GM12801 (cell line): ENCODE data around the gene GPR89A.
"Not testable (repeated sequence)": the region's sequence is repeated elsewhere in the genome, so short reads cannot be mapped to it uniquely, and the experiment has no call there.

Source experiments
- TF ChIP-seq, protein P1 (sequence below): IDR thresholded peaks from one replicate; pipeline ENCODE4 v1.5.1; 2011; ENCODE audit warnings: control low read depth; ENCODE audit not compliant: insufficient read length; ENCODE audit errors: extremely low read depth

The GPR89A gene

GRCh38 chr1:145607833-145608733 lies at the start of gene GPR89A:
Gene GPR89A, plus strand, starts transcription at chr1:145607988. Its CDS starts 146 bp downstream, at chr1:145608134.
- TF ChIP-seq, protein P1, sequence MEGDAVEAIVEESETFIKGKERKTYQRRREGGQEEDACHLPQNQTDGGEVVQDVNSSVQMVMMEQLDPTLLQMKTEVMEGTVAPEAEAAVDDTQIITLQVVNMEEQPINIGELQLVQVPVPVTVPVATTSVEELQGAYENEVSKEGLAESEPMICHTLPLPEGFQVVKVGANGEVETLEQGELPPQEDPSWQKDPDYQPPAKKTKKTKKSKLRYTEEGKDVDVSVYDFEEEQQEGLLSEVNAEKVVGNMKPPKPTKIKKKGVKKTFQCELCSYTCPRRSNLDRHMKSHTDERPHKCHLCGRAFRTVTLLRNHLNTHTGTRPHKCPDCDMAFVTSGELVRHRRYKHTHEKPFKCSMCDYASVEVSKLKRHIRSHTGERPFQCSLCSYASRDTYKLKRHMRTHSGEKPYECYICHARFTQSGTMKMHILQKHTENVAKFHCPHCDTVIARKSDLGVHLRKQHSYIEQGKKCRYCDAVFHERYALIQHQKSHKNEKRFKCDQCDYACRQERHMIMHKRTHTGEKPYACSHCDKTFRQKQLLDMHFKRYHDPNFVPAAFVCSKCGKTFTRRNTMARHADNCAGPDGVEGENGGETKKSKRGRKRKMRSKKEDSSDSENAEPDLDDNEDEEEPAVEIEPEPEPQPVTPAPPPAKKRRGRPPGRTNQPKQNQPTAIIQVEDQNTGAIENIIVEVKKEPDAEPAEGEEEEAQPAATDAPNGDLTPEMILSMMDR, result not testable (repeated sequence)

GRCh38 chr1:145601593-145601992 lies 6.2 kb upstream of the GPR89A start:
- TF ChIP-seq, protein P1, result no peak

DNA sequence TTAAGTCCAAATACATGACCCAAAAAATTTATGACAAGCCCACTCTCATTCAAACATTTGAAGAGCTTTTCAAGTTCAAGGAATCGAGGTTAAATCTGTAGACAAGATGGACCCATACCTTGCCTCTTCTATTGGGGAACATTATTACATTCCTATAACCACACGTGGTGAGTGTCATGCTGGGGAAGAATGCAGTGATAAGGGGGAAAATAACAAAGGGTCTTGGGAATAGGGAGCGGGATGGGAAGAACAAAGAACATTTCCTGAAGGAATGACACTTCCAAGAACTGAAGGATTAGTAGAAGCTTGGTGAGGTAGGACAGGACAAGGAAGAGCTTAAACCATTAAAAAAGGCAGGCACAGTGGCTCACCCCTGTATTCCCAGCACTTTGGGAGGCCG lies 80.5 kb downstream of the GPR89A start:
- TF ChIP-seq, protein P1, result no peak

DNA sequence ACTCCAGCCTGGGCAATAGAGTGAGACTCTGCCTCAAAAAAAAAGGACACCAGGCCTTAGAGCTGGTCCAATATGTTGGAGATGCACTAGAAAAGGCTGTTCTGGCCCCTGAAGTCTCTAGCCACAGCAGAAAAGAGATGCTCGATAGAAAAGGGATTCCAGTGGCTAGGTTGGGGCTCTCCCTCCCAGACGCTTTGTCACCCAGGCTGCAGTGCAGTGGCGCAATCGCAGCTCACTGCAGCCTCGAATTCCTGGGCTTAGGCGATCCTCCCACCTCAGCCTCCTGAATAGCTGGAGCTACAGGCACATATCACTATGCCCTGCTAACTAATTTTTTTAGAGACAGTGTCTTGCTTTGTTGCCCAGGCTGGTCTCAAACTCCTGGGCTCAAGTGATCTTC lies 81.1 kb downstream of the GPR89A start:
- TF ChIP-seq, protein P1, result no peak

DNA sequence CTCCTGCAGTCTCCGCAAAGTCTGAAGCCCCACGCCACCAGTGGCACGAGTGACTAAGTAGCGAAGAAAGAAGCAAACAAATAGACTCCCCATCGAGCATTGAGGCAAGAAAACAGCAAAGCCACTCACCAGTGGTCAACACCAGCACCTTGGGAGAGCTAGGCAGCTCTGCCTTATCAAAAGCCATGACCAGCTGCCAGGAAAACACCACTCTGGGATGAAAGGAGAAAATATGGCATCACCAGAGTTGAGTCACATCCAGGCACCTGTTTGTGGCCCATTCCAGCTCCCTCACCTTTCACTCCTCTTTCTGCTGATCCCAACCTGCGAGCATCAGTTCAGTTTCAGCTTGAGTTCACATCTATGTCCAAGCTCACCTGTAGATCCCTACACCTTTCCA lies 82.1 kb downstream of the GPR89A start:
- TF ChIP-seq, protein P1, result no peak

DNA sequence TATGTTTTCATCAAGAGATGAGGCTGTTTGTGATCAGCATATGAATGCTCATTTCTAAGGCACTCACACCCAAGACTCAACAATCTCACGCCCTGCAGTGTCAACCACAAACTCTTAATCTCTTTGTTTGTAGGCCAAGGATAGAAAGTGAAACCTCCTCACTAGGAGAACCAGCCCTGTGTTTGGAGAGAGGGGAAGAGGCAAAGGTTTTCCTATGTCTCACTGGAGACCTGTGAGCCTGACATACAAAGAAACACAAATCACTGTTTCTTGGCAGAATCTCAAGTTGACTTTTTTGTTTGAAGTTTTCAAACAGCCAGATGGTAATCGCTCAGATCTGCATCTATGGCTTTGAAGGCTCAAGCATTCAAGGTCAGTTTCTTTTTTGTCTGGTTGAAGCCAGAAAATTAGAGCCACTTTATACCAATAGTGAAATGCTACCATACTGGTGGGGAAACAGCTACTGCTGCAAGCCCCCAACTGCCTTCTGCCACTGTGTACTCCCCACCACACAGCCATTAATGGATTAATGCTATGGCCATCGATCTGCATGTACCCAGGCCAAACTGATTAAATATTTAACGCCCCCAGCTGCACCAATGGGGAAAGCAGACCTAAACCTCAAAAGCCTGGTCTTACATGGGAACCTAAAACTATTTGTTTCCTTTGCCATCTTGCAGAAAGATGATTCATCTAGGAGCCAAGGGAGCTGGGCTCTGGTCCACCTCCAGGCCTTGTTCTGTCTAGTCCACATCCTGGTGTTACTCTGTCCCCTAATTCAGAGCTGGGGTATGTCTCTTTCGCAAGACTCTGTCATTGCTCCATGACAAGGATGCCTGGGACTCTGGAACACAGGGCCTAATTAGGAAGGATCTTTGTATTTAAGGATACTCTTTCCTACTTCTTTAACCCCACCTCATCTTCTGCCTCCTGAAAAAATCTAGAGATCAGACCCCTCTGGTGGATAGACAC lies 83.1 kb downstream of the GPR89A start:
- TF ChIP-seq, protein P1, result no peak
